ENCODE measurements around the gene CTRB1.
"Not testable (repeated sequence)": the region's sequence is repeated elsewhere in the genome, so short reads cannot be mapped to it uniquely, and the experiment has no call there.

The CTRB1 gene

DNA sequence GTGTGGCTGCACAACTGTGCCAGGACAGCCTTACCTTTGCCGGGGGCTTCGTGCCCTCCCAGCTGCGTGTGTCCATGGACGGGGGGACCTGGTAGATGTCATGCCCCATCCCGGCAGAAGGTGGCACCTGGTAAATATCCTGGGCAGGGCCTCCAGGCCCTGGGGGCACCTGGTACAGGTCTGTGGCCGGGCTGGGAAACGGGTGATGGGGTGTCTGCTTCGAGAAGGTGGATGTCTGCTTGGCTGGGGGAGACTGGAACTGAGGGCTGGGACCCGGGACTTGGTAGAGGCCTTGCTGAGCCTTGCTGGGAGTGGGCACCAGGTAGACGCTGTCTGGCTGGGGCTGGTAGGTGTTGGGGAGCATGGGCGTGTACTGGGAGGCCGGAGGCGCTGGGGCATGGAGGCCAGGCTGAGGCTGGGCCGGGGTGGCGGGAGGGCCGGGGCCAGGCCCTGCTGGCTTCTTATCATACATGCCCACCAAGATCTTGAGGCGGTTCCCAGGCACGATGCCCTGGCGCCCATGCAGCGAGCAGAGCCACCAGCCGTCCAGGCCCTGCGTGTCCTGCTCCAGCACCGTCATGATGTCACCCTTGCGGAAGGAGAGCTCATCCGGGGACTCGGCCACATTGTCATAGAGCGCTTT, 23.8 kb downstream of the CTRB1 start:
- DNase-seq: not testable (repeated sequence)

DNA sequence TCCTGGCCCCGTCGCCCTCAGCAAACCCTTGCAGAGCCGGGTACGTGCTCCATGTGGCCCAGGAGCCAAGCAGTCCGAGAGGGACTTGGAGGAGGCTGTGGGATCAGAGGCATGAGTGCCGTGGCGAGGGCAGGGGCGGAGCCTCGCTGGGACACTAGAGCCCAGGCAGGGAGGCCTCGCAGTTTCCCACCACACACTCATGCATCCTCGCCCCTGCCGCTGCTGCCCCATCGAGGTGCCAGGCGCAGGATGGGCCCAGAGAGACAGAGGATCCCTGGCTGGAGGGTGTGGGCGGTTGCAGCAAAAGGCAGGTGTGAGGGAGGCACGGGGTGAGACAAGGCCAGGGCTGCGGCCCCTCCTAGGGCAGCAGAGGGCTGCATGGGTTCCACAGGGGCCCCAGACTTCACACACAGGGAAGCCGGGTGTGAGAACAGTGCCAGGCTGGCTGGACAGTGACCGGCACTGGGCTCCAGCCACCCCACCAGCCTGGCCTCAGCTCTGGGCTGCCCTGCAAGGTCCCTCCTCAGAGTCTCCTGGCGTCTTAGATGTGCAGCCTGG, 25.0 kb downstream of the CTRB1 start:
- DNase-seq: no peak

DNA sequence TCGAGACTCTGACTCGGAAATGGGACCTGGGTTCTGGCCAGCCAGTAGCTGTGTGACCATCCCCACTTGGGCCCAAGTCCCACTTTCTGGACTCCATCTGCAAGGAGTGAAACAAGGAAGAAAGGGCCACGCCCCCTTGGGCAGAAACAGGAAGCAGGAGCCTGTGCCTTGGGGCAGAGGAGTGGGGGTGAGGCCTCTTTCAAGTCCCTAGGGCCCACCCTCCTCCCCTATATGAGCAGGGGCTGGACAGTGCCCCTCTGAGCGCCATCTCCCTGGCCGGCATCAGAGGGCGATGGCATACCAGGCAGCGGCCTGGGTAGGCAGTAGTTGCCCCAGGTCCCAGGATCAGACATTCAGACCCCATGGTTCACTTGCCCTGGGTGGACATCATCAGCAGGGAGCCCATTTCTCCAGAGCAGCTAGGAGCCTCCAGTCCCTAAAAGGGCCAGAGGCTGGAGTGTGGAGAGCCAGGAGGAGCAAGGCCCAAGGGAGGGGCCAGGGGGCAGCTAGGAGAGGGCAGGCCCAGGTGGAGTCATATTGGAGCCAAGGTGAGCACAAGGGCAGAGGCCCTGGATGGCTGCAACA, 25.5 kb downstream of the CTRB1 start:
- no peak for DNase-seq

DNA sequence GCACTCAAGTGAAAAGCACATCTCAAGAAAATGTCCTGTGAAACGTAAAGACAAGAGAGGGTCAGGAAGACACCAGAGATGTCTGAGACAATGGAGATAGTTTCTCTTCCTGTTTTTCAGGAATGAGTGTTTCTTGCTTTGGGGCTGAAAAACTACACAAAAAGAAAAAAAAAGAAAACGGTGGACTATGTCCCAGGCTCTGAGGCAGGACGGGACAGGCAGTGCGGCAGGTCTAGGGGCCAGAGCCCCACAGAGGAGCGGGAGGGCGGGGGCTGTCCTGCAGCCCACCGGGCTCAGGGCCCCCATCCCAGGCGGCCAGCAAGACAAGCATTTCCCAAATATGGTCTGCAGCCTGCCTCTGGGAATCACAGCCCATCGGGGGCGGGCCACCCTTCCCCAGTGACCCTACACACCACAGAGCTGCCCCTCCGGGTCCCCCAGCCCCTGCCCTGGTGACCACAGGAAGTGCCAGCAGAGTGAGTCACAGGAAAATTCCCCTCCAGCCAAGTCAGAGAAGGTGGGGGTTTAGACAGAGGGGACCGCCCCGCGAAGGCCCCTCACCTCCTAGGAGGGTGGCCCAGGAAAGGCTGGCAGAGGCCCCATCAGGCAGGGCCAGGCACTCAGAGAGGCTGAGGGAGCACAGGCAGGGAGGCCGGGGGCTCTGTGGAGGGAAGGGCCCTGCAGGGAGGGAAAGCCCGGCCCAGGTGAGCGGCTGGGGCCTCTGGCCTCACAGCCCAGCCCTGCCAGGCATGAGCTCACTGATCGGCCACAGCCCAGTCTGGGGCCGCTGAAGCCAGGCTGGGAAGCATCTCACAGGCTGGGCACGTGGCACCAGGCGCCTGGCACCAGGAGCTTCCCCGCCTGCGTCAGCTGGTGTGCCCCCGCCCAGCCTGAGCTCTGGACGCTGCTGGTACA, 26.3 kb downstream of the CTRB1 start:
- no peak for DNase-seq

DNA sequence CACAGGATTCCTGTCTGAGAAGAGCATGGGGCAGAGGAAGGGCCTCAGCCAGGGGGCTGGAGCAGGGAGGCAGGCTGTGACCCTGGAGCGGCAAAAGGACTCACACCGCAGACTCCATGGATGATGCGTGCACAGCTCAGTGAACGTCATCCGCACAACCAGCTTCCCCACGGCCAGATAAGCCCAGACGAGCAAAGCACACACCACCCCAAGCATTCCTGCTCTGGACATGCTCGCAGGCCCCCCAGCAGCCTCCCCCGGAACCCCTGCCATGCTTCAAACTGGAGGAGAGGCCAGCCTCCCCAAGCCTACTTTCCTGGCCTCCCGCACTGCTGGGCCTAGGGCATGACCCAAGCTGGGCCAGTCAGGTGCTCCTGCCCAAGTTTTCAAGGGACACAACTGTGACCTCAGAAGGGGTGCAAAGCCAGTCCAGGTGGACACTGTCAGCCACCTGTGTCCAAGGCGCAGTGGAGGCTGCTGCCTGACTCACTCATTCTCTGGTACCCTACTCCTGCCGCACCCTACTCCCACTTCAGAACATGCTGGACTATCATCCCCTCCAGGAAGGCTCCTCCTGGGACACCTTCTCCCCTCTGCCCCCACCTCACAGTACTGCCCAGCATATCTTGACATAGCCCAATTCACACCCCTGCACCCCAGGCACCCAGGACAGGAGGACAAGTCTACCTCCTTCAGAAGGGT, 27.9 kb downstream of the CTRB1 start:
- no peak for DNase-seq

DNA sequence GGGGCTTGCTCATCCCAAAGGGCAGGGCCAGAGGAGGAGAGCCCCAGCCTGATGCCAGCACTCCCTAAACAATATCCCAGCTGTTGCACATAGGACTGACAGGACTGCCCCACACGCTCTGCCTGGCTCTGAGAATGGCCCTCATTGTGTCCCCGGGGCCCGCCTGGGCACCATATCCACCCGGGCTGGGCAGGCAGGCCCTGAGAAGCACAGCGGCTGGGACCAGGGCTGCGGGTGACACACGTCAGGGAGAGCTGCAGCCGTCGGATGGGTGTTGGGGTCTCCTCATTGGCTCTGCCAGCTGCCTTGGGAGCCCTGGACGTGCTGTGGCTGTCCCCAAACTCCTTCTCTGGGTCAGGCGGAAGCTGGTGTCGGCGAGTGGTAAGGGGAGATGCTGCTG, 28.5 kb downstream of the CTRB1 start:
- no peak for DNase-seq

DNA sequence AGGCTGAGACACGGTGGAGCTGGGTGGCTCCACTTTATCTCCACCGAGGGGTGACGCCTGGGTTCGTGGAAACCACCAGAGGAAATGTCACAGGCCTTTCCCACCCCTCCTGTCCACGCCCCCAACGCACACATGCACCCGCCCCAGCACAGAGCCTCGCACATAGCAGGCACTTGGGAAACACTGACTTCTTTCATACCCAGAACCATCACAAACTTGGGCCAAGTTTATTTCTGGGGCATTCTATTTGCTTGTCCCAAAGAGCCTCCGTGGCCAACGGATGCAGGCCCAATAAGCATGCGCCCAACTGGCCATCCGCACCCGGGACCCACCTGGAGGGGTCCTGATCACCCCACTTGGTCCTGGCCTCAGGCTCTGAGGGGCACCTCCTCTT, 29.4 kb downstream of the CTRB1 start:
- DNase-seq: no peak

DNA sequence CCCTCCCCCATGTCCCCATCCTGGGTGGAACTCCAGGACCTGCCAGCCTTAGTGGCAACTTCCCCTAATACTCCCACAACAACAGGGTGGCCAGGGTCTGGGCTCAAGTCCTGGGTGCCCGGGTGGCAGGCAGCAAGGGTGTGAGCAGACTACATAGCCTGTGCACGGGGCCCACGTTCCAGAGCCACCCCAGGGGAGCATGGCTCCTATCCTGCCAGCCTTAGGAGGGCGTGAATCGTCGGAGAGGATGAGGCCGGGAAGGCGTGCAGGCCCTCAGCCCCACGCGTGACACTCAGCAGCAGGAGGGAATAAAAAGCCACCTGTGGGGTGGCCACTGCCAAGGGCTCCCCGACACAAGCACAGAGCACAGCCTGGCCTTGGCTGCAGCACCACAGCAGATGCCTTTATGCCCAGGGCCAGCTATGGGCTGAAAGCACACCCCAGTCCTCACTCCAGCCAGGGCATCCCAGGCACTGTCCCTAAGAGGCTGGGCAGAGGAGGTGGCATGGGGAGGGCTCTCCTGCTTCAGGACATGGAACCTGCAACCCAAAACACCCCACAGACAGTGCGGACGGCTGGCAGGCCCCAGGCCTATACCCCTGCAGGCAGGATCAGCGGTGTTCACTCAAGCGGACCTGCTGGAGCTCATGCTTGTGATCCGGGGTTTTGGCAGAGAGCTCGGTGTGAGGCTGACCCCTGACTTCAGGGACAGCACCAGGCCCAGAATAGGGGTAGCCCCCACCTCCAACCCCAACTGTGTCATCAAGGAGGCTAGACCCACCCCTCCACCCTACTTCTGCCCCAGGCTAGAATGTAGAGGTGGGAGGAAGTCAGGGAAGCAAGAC, 30.0 kb downstream of the CTRB1 start:
- DNase-seq: no peak

DNA sequence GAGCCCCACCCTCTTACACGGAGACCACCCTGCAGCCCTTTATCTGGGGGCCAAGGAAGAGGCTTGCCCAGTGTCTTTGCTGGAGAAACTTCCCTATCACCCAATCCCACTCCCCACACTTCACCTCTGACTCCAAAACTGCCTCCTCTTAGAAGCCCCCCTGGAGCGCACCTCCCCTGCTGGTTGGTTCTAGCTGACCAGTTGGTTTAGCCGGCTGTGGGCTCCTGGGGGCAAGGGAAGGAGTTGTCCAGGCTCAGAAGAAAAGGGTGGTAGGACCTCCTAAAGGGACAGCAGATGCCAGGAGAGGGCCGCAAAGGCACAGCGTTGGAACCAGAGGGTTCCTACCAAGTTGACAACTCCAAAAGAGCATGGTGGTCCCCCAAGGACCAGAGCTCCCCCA, 30.7 kb downstream of the CTRB1 start:
- DNase-seq: no peak

DNA sequence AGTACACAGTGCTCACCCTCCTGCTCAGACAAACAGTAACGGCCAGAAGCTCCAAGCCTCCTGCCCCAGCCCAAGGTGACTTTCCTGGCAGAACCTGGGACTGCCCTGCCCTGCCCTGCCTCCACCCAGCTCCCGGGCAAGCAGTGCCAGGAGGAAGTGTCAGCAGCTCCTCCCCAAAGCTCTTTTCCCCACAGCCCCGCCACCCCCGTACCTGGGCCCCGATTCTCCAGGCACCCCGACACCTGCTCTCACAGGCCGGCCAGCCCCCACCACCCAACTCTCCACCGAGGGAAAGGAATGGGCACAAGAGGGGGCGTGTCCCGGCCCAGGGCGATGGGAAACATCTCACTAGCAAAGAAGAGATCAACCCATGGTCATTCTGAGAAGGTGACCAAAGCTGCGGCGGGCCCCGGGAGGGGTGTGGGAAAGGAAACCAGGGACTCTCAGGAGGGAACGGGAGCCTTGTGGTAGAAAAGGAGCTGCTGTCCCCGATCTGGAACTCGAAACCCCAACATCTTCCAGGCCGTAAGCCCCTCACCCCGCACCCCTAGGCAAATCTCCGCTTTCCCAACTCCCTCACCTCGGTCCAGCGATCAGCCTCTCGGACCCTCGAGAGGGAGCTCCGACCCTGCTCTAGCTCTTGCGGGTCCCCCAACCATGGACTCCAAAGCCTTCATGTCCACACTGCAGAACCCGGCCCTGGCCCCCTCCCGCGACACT, 31.5 kb downstream of the CTRB1 start:
- DNase-seq: no peak

DNA sequence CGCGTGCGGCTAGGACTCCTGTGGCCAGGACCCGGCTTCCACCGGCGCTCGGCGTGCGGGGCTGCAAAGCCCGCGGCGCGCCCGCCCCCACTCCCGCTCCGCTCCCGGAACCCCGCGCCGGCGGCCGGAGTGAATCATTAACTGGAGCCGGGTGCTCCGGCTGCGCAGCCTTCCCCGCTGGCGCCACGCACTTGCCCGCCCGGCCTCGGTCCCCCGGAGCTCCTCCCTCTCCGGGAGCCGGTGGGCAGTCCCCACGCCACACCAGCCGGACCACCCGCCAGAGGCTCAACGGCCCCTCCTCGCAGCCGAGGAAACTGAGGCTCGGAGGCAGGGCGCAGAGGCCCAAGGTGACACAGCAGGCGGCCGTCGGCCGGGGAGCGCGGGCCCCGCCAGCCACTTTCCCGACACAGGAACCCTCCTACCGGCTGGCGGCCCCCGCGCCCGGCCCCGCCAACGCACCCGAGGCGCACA, 32.1 kb downstream of the CTRB1 start:
- DNase-seq: no peak

DNA sequence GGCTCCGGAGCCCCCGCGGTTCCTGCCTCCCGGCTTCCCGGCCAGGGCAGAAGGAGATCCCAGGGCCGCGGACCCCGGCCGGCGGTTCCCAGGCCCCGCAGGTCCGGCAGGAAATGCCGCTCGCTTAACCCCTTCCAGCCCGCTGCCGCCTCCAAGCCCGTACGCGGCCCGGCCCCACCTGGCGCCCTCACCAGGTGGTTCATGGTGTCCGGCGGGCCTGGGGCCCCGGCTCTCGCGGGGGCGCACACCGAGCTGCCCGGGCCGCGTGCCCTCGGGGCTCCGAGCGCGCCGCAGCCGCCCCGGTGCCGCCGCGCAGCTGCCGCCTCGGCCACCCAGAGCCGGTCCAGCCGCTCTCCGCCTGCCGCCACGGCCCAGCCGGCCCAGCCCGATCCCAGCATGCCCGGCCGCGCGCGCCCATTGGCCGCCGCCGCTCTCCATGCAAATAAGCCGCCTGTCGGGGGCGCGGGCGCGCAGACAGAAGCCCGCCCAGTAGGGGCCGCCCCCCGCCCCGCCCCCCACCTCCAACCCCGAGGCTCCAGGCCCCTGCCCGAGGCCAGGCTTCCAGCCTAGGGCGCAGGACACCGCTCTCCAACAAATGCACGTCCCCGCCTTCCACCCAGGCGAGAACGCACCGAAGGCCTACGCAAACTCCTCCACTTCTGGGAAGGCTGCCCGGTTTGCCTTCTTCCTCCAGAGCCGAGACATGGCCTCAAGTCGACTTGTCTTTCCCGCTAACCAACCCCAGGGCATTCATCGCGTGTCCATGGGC, 32.7 kb downstream of the CTRB1 start, which contains the start of gene BCAR1:
BCAR1 (minus strand) TSS at position 345 of the 769 bp plus-strand sequence; CDS start at position 203, 142 bp downstream.
- DNase-seq: no peak

DNA sequence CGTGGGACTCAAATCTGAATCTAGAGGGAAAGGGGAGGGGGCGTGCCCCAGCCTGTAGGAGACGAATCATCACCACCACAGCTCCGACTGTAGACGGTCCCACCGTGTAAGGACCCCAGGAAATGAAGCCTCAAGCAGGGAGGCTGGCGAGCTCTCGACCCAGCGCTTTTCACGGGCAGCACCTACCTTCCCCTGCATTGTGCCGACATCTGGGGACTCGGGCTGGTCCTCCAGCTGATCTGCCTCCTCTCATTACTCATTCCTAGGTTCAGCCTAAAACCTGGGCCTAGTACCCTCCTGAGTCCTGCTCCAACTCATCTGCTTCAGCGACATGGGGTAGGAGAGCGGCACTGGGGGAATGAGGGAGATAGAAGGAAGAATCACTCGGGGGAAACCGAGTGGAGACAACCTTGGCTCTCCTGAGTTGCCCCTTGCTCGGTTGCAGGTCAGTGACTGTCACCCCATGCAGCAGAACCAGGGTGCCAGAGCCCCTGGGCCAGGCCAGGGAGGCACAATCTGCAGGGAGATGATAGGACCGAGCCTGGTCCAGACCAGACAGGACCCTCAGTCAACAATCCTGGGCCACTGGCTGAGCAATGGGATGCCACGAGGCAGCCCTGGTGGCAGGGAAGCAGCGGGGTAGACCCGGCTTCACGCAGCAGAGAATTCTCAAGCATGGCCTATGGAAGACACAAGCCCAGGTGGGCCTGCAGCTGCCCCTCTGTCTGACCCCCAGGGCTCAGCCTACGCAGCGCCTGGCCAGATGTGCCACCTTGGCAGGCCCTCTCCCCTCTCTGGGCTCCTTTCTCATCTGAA, 33.5 kb downstream of the CTRB1 start:
- no peak for DNase-seq

DNA sequence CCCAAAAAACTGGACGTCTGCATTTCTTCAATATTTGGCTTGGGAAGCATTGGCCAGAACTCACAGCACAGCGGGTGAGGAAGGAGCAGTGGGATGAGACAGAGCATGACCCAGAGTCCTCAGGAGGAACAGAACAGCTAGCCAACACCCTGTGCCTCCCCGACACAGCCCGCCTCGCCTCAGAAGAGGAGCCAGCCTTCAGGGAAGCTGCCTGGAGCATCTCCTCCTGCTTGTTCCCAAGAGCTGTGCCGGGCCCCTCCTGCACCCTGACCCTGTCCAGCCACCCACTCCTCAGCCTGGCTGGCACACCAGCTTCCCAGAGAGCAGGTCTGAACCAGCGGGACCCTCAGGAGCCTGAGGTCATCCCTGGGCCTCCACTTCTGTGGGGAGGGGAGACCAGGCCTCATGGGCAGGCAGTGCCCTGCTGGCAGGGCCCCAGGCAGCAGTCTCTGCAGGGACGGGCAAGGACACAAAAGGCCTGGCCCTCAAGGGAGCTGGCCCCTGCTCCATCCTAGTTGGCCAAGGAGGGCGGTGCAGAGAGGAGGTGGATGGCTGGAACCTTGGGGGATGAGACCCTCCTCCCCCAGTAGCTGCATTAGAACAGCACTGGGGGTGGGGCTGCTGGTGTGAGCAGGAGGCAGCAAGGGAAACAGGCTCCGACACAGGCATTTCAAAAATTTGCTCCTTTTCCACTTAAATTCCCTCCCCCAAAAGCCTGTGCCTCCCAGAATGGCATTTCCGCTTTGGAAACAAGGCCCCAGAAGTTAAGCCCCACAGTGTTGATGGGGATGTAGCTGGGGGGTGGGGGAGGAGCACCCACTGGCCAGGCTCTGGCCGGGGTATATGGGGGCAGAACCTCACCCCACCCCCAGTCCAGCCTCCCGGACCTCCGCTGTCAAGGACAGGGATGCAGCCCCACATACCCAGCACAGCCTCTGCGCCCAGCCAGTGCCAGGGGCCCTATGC, 34.4 kb downstream of the CTRB1 start:
- DNase-seq: no peak

DNA sequence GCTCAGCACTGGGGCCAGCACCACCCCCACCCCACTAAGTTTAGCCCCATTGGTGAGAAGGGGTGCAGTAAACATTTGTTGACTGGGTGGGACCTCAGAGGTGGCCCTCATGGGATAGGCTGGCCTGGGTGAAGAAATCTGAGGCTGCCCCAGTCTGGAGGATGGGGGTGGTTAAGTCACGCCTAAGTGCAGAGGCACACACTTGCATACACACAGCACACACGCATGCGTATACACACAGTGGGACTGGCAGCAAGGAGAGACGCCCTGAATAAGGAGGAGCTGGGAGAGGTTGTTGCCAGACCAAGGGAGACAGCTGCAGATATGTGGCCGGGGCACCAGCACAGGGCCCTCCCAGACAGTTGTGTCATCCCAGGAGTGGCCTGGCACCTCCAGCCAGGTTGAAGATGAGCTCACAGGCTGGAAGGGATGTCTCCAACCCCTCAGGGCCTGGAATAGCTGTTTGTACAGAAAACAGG, 35.6 kb downstream of the CTRB1 start:
- DNase-seq: no peak

DNA sequence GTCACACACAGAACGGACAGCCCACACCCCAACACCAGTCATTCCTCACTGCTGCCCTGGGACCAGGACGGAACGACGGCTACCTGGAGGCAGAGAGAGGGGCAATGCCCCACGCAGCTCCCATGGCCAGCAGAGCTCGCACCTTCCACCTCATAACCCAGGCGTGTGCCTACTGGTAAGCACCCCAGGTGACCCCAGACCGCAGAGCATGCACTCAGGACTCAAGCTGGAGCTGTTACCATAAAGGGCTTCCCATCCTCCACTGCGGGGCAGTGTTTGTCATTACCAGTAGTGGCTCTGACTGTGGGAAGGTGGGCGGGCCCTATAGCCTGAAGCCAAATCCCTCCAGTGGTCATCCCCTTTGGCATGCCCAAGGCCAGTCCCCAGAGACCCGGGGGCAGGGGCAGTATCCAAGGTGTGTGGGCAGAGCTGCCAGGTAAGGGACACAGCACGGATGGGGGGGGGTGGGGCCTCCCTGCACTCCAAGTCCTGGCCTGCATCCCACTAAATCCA, 37.3 kb downstream of the CTRB1 start:
- DNase-seq: no peak

DNA sequence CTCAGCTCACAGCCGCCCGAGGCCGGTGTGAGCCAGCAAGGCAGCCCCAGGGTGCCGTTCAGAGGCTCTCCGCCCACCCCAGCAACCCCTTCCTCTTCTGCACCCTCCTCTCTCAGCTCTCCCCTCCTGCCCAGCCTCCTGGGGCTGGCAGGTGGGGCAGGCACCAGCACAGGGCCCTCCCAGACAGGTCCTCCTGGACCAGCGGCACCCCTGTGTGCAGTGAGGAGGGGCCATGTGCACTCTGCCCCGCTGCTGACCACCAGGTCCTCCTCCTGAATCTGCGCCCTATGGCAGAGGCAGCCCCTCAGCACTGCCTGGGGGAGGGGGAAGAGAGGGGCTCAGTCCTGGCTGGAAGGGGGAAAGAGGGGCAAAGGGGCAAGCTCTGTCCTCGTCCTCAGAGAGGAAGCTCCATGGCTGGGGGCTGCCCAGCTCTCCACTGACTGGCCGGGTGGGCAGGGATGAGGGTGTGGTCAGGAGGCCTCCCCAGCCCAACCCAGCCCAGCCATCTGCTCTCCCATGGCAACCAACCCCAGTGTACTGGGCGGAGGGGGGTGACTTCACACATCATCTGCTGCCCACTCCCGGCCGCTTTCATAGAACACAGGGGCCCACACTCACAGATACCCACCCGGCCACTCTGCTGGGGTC, 38.0 kb downstream of the CTRB1 start:
- DNase-seq: no peak

All from NK-92 treated with Interleukin-12 subunit alpha and Interleukin-12 subunit beta, amount 100 ng/mL, for 24 hours (cell line).